GM19035 (cell line): ENCODE data around the gene CCDC80.
A peak's percentile ranks its signal among the peaks of the same experiment; 100 is the strongest.

ENCODE experiments used
- ATAC-seq: cut with Tn5 transposase; IDR thresholded peaks from one replicate; pipeline ENCODE4 v1.9.1; 2021; ENCODE audit not compliant: unreplicated experiment

Gene CCDC80

DNA sequence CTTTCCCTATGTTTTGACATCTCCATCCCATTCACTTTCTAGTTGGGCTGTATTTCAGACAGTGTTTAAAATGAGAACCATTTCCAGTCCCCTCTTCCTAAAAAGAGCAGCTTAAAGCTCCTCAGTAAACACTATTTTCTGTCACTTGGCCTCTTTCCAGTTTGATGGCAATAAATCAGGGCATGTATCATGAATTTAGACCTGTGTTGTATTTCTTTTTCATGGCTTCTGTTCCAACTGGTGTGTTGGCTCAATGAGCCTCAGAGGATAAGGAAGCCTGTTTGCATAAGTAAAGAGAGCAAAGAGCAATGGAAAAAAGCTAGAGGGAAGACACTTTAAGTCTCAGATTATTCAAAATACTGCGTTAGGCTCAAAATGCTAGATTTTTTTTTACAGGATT lies 7.2 kb downstream of the CCDC80 start:
- ATAC-seq: no peak

DNA sequence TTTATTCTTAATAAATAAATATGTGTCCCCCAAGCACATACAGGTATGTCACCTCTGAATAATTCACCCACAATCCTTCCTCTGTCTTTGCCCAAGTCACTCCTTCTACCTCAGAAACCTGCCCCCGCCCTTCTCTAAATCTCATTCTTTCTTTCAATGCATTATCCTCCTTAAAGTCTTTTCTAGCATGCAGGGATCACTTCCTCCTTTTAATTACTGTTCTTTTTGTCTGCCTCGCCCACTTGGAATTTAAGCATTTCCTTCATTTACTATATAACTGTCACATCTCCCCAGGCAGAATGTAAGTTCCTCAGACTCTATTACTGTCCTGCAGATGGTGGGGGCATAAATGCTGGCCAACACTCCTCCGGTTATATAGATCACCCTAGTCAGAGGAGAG lies 7.8 kb downstream of the CCDC80 start:
- ATAC-seq: no peak

GRCh38 chr3:112632596-112632995 lies 8.3 kb downstream of the CCDC80 start:
- no peak for ATAC-seq

GRCh38 chr3:112631257-112631656 lies 9.7 kb downstream of the CCDC80 start:
- no peak for ATAC-seq

DNA sequence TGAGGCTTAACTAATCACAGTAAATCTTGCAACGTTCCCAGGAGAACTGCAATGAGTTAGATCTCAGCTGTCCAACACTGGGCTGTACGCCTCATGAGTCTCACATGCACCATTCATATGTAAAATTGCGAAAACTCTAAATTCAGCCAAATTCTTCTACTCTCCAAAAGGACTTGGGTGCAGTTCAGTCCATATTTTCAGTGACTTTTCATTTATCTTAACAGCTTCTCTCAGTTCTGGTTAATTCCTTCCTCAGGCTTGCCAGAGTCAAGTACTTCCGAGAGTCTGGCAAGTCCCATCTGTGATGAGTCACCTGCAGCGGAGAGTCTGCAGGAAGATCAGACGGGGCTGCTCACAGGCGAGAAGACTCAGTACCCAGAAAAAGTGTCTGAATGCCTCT lies 11.5 kb downstream of the CCDC80 start:
- no peak for ATAC-seq

GRCh38 chr3:112627919-112628466 lies 12.9 kb downstream of the CCDC80 start:
- ATAC-seq: no peak

DNA sequence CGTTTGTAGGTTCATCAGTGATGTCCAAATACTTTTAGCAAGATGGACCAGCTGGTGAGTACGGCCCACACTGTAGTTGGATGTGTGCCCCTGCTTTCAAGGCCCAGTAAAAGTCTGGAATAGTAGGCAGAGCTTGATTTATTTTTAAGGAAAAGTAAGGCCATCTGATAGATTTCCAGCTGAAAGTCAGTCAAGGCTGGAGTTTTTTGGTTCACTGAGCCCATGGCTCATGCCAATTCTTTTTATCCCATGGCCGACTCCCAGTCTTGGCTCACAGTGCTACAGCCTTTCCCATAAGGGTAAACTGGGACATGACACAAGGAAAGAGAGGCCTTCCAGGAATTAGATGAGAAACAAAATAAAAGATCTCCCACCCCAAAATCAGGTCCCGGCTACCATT lies 13.5 kb downstream of the CCDC80 start:
- no peak for ATAC-seq

- ATAC-seq: no peak
Observed at GRCh38 chr3:112623717-112624116, 17.2 kb downstream of the CCDC80 start.

GRCh38 chr3:112623213-112623612 lies 17.7 kb downstream of the CCDC80 start:
- no peak for ATAC-seq

DNA sequence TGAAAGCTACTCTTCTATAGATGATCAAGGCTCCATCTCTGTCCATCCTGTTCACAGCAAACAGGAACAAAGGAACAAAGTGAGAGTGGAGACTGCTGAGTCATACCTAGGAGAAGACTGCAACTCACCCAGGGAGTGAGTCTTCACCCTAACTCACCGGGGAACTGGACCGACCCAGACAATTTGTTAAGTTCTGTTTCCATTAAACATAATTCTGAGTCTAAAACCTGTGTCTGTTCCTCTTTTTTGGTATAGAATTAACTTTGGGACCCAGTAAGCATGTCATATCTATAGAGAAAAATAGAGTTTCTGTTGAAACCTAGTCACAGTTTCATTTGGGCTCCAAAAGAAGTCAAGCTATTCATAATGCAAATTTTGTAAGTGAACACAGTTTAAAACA lies 21.6 kb downstream of the CCDC80 start:
- ATAC-seq: peak; percentile 81

- no peak for ATAC-seq
Observed at GRCh38 chr3:112617285-112617684, 23.7 kb downstream of the CCDC80 start.

DNA sequence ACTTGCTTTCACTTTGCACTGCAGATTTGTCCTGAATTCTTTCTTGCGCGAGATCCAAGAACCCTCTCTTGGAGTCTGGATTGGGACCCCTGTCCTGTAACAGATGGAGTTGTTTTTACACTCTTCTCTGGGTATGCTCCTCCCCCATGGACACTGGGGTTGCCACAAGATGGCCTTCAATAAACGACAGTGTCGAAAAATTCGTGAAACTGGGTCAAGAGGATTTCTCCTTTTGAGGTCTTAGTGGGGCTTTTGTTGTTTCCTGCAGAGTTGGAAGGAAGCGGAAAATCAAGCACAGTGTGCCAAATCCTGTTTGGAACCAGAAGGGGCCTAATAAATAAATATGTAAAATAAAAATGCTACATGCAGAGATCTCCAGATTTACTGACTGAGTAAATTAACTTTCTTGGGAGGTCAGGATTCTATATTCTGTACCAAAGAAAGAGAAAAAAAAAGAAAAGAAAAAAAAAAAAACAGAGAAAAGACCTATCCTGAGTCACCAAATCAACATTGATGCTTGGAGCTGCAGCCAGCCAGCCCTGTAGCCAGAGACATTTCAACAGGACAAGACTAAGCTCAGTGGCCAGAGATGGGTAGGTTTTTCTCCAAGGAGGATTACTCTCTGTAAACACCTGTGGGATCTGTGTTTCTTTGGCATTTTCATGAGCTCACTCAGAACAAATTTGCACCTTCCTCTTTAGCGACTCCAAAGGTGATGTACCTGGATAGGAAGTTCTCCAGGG lies 24.8 kb downstream of the CCDC80 start:
- no peak for ATAC-seq

- ATAC-seq: no peak
Observed at GRCh38 chr3:112611752-112612515, 29.0 kb downstream of the CCDC80 start.

GRCh38 chr3:112610121-112610520 lies 30.8 kb downstream of the CCDC80 start:
- no peak for ATAC-seq

DNA sequence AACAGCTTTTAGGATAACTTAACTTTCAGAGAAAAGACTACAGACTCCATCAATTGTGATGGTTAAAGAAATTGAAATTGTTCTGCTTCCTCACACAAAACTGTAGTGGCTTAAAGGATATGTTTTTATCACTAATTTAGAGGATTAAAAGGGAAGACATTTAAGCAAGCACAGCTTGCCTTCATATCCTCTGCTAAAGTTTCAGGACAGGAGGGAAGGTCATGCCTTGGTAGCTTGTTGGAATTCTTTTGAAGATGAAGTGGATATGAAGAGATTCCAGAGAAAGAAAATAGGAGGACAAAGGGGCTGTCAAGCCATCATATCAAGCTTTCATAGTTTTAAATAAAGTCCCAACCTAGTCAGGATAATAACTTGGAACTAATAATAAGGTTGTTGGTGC lies 33.1 kb downstream of the CCDC80 start:
- ATAC-seq: no peak

- no peak for ATAC-seq
Observed at GRCh38 chr3:112606098-112606497, 34.8 kb downstream of the CCDC80 start.

GRCh38 chr3:112605285-112605684 lies 35.7 kb downstream of the CCDC80 start:
- no peak for ATAC-seq

DNA sequence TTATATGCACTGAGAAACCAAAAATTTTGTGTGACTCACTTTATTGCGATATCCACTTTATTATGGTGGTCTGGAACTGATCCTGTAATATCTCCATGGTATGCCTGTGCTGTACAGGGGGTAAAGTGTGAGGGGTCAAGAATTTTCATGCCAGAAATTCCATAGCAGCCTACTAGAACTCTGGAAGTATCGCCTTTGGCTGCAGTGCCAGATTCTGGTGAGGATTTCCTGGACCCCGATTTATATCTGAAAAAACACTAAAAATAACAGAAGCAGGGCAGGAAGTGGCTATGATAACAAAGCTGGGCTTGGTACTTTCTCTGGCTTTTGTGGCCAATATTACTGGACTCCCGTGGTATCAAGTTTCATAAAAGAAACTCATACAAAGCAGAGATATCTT lies 36.4 kb downstream of the CCDC80 start:
- no peak for ATAC-seq

- peak; percentile 76 for ATAC-seq
Observed at GRCh38 chr3:112602217-112602838, 38.6 kb downstream of the CCDC80 start.

GRCh38 chr3:112598731-112599130 lies 42.2 kb downstream of the CCDC80 start:
- ATAC-seq: no peak

DNA sequence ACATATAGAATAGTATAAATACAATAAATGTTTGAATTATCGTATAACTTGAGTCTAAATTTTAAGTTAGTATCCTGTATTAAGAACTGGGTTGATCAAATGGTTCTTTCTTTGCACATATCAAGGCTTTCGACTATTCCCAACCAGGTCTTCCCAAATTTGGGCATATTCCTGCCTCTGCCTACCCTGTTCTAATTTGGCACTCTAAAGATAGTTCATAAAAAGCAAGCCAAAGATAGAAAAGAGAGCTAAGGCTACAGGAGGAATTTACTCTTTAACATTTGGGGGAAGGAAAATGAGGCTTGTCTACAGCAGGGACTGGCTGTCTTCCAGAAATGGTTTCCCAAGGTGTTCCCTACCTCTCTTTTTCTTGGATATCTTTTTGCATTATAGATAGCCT lies 43.0 kb downstream of the CCDC80 start:
- ATAC-seq: no peak

- ATAC-seq: no peak
Observed at GRCh38 chr3:112594856-112595255, 46.1 kb downstream of the CCDC80 start.
